HepG2 (cell line): ENCODE measurements around the gene SHE. TPM values are rescaled to one million over a fixed set of nuclear protein-coding genes. Genes with fewer than 3 reads are reported as not detected.

ENCODE experiments used
- ATAC-seq: fragments of 200-7000 bp; cut with Tn5 transposase; 3 replicates; pipeline ENCODE4 v1.9.1; 2020; ENCODE audit warnings: mild to moderate bottlenecking, moderate library complexity
- BruUV-seq: library from RNA; stranded (reverse); fragments of 400-500 nt; replicated peaks from 2 replicates; lab custom pipeline; 2021; lab: Mats Ljungman, UMichigan
- CTCF ChIA-PET: fragments of 300-600 bp; formaldehyde crosslinking; extraction: SDS; loops from one replicate; lab custom pipeline; 2021; ENCODE audit warnings: low total read pairs, inconsistent platforms, low intra/inter-chr PET ratio; lab: Yijun Ruan, JAX
- POLR2A ChIA-PET: fragments of 350-600 bp; sonication (Branson Sonifier 250); formaldehyde crosslinking; loops from one replicate; lab custom pipeline; 2020; ENCODE audit warnings: antibody characterized with exemption, inconsistent platforms; lab: Yijun Ruan, JAX
- DNase-seq: peaks from one replicate; pipeline ENCODE4 v3.0.0-alpha.2; 2015; ENCODE audit warnings: low spot score
- FAIRE-seq: peaks from 3 replicates; lab custom pipeline; 2011; peaks lifted over from hg19 to GRCh38; lab: Jason Lieb, UNC
- H2AFZ ChIP-seq: one replicate; pipeline ENCODE4 v1.6.1; 2011; ENCODE audit warnings: low read length, inconsistent platforms
- H3K27ac ChIP-seq: fragments of 300-600 bp; 3 replicates; pipeline ENCODE4 v1.8.0; 2011; ENCODE audit warnings: mixed run types, mild to moderate bottlenecking, mixed read lengths, low read length, inconsistent platforms; ENCODE audit not compliant: insufficient read depth; ENCODE audit errors: extremely low read length
- H3K27me3 ChIP-seq, 2 experiments: fragments of 200-600 bp in 1 of 2; 2 replicates in 1 of 2; 3 replicates in 1 of 2; pipeline versions ENCODE4 v1.6.0 to v1.8.0; 2011; ENCODE audit warnings: low read length in 2 of 2, mild to moderate bottlenecking in 2 of 2, moderate library complexity in 2 of 2, inconsistent platforms in 1 of 2; ENCODE audit not compliant: insufficient read depth in 2 of 2, control insufficient read depth in 1 of 2
- H3K36me3 ChIP-seq, 2 experiments: fragments of 200-600 bp in 1 of 2; replicated peaks in 1 of 2; 2 replicates in 1 of 2; 3 replicates in 1 of 2; pipeline versions ENCODE4 v1.5.1 to v1.8.0; 2011; ENCODE audit warnings: low read length in 2 of 2, inconsistent platforms in 1 of 2; ENCODE audit not compliant: insufficient read depth in 2 of 2, control insufficient read depth in 1 of 2
- H3K4me1 ChIP-seq: 2 replicates; pipeline ENCODE4 v1.5.1; 2012; ENCODE audit warnings: low read length, inconsistent platforms; ENCODE audit not compliant: insufficient read depth
- H3K4me2 ChIP-seq: 2 replicates; pipeline ENCODE4 v1.6.0; 2011; ENCODE audit warnings: low read depth, low read length, inconsistent platforms
- H3K4me3 ChIP-seq, 3 experiments: fragments of 200-600 bp in 1 of 3; sonication (generic), shearing (Covaris generic) in 1 of 3; replicated peaks in 1 of 3; 2 replicates each; pipeline ENCODE4 v1.5.1; 2011 to 2016; ENCODE audit warnings: low read length in 3 of 3, inconsistent platforms in 2 of 3, low read depth in 2 of 3, mild to moderate bottlenecking in 2 of 3, control low read depth in 1 of 3, mixed read lengths in 1 of 3; ENCODE audit not compliant: insufficient read depth in 1 of 3
- H3K79me2 ChIP-seq: one replicate; pipeline ENCODE4 v1.6.1; 2011; ENCODE audit warnings: low read length, inconsistent platforms; ENCODE audit not compliant: insufficient read depth
- H3K9ac ChIP-seq: 2 replicates; pipeline ENCODE4 v1.6.0; 2011; ENCODE audit warnings: mild to moderate bottlenecking, low read depth, low read length, inconsistent platforms; ENCODE audit not compliant: insufficient read depth
- H3K9me3 ChIP-seq: 2 replicates; pipeline ENCODE4 v1.5.1; 2012; ENCODE audit warnings: mild to moderate bottlenecking, low read length
- H4K20me1 ChIP-seq: 2 replicates; pipeline ENCODE4 v1.6.0; 2011; ENCODE audit warnings: inconsistent platforms, mild to moderate bottlenecking, low read length, moderate library complexity; ENCODE audit not compliant: insufficient read depth
- FOXK1 ChIP-seq: sonication (generic); formaldehyde crosslinking; IDR thresholded peaks from 2 replicates; pipeline ENCODE4 v1.4.0; 2020; ENCODE audit warnings: low read depth, missing genetic modification reagents, borderline replicate concordance
- HOXD1 ChIP-seq: sonication (generic); formaldehyde crosslinking; IDR thresholded peaks from 2 replicates; pipeline ENCODE4 v1.5.0; 2020; ENCODE audit warnings: missing genetic modification reagents
- REST ChIP-seq, 2 experiments: IDR thresholded peaks; 2 replicates each; pipeline ENCODE4 v1.6.1; 2011 to 2012; ENCODE audit warnings: low read length in 2 of 2, borderline replicate concordance in 1 of 2, low read depth in 1 of 2, mild to moderate bottlenecking in 1 of 2, moderate library complexity in 1 of 2
- TRIM24 ChIP-seq: sonication (generic); formaldehyde crosslinking; IDR thresholded peaks from 2 replicates; pipeline ENCODE4 v1.8.0; 2022; ENCODE audit warnings: mild to moderate bottlenecking, missing genetic modification reagents
- ZFP1 ChIP-seq: IDR thresholded peaks from 2 replicates; pipeline ENCODE4 v1.6.1; 2016
- ZNF234 ChIP-seq: sonication (generic); formaldehyde crosslinking; conservative IDR thresholded peaks from 2 replicates; pipeline ENCODE4 v1.5.1; 2020; ENCODE audit warnings: mild to moderate bottlenecking, missing genetic modification reagents
- ZNF431 ChIP-seq: sonication (generic); formaldehyde crosslinking; IDR thresholded peaks from 2 replicates; pipeline ENCODE4 v1.9.0; 2022; ENCODE audit warnings: missing genetic modification reagents, low read depth, mild to moderate bottlenecking, borderline replicate concordance
- ZSCAN12 ChIP-seq: sonication (generic); formaldehyde crosslinking; IDR thresholded peaks from 2 replicates; pipeline ENCODE4 v1.9.0; 2021; ENCODE audit warnings: mild to moderate bottlenecking, missing genetic modification reagents
- WGBS: methylation state at CpG from one replicate; pipeline ENCODE4 v1.1.6; 2017; ENCODE audit warnings: low lambda C conversion rate; 5-methylcytosine and 5-hydroxymethylcytosine counted together
- in situ Hi-C: cut with HindIII; loops from 2 replicates; pipeline ENCODE4 v1.10.0; 2017; ENCODE audit warnings: low pct_unique_long_range_greater_than_20kb; ENCODE audit not compliant: extremely low pct_ligation_motif_present
- intact Hi-C: fragments of 100-400 bp; cut with micrococcal nuclease; formaldehyde crosslinking; loops from one replicate; pipeline ENCODE4 v1.10.0; 2022; ENCODE audit not compliant: unreplicated experiment
- polyA plus RNA-seq, 8 experiments: library from polyadenylated mRNA; depleted of rRNA in 3 of 8; stranded (reverse) in 7 of 8; unstranded in 1 of 8; fragments of >200 nt; fragmentation: Illumina TruSeq in 4 of 8; extraction: Trizol in 4 of 8; gene quantifications; 2 replicates each; pipeline versions ENCODE4 v1.2.1 to v1.2.3, GENCODE V29; 2011 to 2016; ENCODE audit warnings: low read depth in 4 of 8, missing spikeins in 1 of 8, mixed read lengths in 1 of 8; ENCODE audit not compliant: insufficient read depth in 1 of 8
- total RNA-seq, 5 experiments: library from RNA; depleted of rRNA; stranded (reverse); fragments of >200 nt; fragmentation: Illumina TruSeq; extraction: Trizol; gene quantifications; 2 replicates each; pipeline ENCODE4 v1.2.3, GENCODE V29; 2016; ENCODE audit warnings: low read depth in 1 of 5

Gene SHE
- total and polyA plus RNA-seq, 2 of the 13 experiments (the other 11 are each of a cell fraction or from before 2014, with no cell fraction given) = not detected

- H3K9ac ChIP-seq = no peak overlapping the region
- H3K27me3 ChIP-seq = peaks cover 0 to 6% of the 10 kb centered on the region in 2 experiments; a peak in 3 of 5 replicates
- 39% methylated on average over 14 of the region's 14 CpGs for WGBS
- ChIA-PET CTCF (no interaction called here), POLR2A (no interaction called here)
- H3K4me3 ChIP-seq = no peak overlapping the region
- ATAC-seq (no peak), FAIRE-seq (no peak), DNase-seq (no peak)
- in situ Hi-C loops = no loop called here
- no peaks in the 10 kb centered on the region for H3K79me2 ChIP-seq
- no TSS peak for BruUV-seq
- no peaks in the 10 kb centered on the region for H4K20me1 ChIP-seq
- H3K27ac ChIP-seq = no peak overlapping the region
- intact Hi-C loops = no loop called here
- TF ChIP-seq REST (IDR thresholded peaks at IDR 0.05; ENCODE audit: borderline replicate concordance in 1 of 2, low read depth in 1 of 2, low read length in 2 of 2) = no peak
- no peak for TF ChIP-seq FOXK1 (CRISPR knock-in tag)
- no peak for TF ChIP-seq ZNF431 (CRISPR knock-in tag)
- TF ChIP-seq TRIM24 = no peak
- no peak for TF ChIP-seq ZFP1 (CRISPR knock-in tag)
- no peak for TF ChIP-seq HOXD1
- TF ChIP-seq ZSCAN12 (CRISPR knock-in tag) = no peak
- no peak for TF ChIP-seq ZNF234 (CRISPR knock-in tag)
- peaks cover 10% of the 10 kb centered on the region for H3K4me1 ChIP-seq
- no peak overlapping the region for H2AFZ ChIP-seq
- H3K9me3 ChIP-seq = no peaks in the 10 kb centered on the region
- H3K36me3 ChIP-seq = no peaks in the 10 kb centered on the region
- H3K4me2 ChIP-seq = no peak overlapping the region
Measured at GRCh38 chr1:154483941-154484803, 18.0 kb downstream of the SHE start.
